Fibroblast of mammary gland (primary cell): Measurements from ENCODE around the gene SRSF2.

ENCODE experiments used
- DNase-seq: peaks from one replicate; pipeline ENCODE4 v3.0.0-alpha.2; 2010; ENCODE audit warnings: low read depth
- H3K4me3 ChIP-seq: 2 replicates; pipeline ENCODE4 v1.5.1; 2011; ENCODE audit warnings: low read depth, mild to moderate bottlenecking, low read length, moderate library complexity; ENCODE audit not compliant: control insufficient read depth
- CTCF ChIP-seq: conservative IDR thresholded peaks from 2 replicates; pipeline ENCODE4 v1.5.1; 2011; ENCODE audit warnings: low read depth, low read length, inconsistent platforms; ENCODE audit not compliant: control insufficient read depth, insufficient read depth

The SRSF2 gene

GRCh38 chr17:76689859-76690258, 47.3 kb downstream of the SRSF2 start:
- peak; percentile 84 for DNase-seq
- no peak for TF ChIP-seq CTCF
- H3K4me3 ChIP-seq, result no peak overlapping the region

- no peak for DNase-seq
- TF ChIP-seq CTCF, result no peak
- no peak overlapping the region for H3K4me3 ChIP-seq
Observed at GRCh38 chr17:76688165-76688622, 48.9 kb downstream of the SRSF2 start.

- peak; percentile 47 for DNase-seq
- TF ChIP-seq CTCF, result no peak
- no peak overlapping the region for H3K4me3 ChIP-seq
Observed at GRCh38 chr17:76687298-76688164, 49.6 kb downstream of the SRSF2 start.

DNA sequence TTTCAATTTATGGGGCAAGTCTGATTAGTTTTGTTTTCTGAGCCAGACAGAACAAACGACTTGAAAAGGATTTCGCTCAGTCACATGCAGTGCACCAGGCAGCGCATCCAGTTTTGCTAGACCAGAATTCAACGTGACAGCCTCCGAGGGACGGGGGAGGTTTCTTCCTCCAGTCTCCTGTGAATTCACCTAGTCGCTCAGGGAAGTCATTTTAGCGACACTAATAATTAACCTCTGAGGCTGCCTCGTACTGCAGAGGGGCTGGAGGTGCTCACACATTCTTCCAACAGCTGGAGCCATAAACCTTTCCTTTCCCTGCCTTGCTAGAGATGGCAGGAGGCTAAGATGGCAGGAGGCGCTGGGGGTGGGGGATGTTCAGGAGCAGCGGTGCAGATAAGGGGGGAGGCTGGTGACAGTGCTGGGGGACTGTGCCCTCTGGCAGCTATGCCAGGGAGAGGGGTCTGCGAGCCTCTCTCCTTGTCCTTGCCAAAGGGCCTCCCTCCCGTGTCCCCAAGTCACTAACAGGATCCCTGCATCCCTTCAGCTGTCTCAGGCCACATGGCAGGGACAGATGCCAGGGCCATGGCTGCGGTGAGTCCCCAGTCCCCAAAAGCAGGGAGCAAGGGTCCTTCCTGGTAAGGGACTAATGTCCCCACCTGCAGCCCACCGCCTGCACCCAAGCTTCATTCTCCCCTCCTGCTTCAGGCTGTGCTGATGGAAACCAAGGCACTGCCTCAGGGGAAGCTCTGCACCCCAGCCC, 50.4 kb downstream of the SRSF2 start:
- TF ChIP-seq CTCF, result no peak
- no peak overlapping the region for H3K4me3 ChIP-seq
- DNase-seq, result no peak

DNA sequence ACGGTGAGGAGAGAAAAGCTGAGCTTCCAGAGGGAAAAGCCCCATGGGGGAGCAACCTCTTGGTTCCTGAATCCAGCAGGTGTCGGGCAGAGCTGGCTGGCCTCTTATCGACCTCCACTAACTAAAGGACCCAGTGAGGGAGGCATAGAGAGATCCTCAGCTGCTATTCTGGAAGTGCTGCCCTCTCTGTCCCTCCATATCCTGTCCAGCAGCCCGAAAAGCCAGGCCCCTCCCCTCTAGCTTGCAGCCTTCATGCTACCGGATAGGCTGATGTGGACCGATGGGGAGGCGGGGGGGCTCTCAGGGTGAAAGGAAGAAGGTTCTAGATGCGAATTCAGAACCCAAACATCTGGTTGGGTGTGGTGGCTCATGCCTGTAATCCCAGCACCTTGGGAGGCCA, 51.3 kb downstream of the SRSF2 start:
- no peak overlapping the region for H3K4me3 ChIP-seq
- no peak for DNase-seq
- TF ChIP-seq CTCF, result no peak

GRCh38 chr17:76685366-76685765, 51.8 kb downstream of the SRSF2 start:
- no peak for DNase-seq
- H3K4me3 ChIP-seq, result no peak overlapping the region

More at GRCh38 chr17:76685366-76685765, 51.8 kb downstream of the SRSF2 start:
- no peak for TF ChIP-seq CTCF
